BLaER1 treated with 17β-estradiol and CSF1 and Interleukin-3, amounts not matched to agents 10 nM and 100 nM (cell line): ENCODE measurements around the gene RARB.

Experiments
- H3K27ac ChIP-seq, 11 experiments: shearing (Covaris generic); formaldehyde crosslinking; 2 replicates each; pipeline ENCODE4 v1.8.1; 2022
- H3K27me3 ChIP-seq, 11 experiments: shearing (Covaris generic); formaldehyde crosslinking; 2 replicates each; pipeline ENCODE4 v1.8.1; 2022
- H3K36me3 ChIP-seq, 11 experiments: shearing (Covaris generic); formaldehyde crosslinking; 2 replicates each; pipeline ENCODE4 v1.8.1; 2022
- H3K4me1 ChIP-seq, 10 experiments: shearing (Covaris generic); formaldehyde crosslinking; 2 replicates each; pipeline ENCODE4 v1.8.1; 2022
- H3K4me2 ChIP-seq, 11 experiments: shearing (Covaris generic); formaldehyde crosslinking; 2 replicates each; pipeline ENCODE4 v1.8.1; 2022
- H3K4me3 ChIP-seq, 10 experiments: shearing (Covaris generic); formaldehyde crosslinking; 2 replicates each; pipeline ENCODE4 v1.8.1; 2022
- H3K9ac ChIP-seq, 11 experiments: shearing (Covaris generic); formaldehyde crosslinking; 2 replicates each; pipeline ENCODE4 v1.8.1; 2022
- H3K9me3 ChIP-seq, 11 experiments: shearing (Covaris generic); formaldehyde crosslinking; replicated peaks in 1 of 11; 2 replicates each; pipeline ENCODE4 v1.8.1; 2022
- H4K20me1 ChIP-seq, 11 experiments: shearing (Covaris generic); formaldehyde crosslinking; 2 replicates each; pipeline ENCODE4 v1.8.1; 2022
- Cebpa-rat ChIP-seq, 11 experiments: shearing (Covaris generic); IDR thresholded peaks; 2 replicates each; pipeline ENCODE4 v1.8.1; 2022

Gene RARB

GRCh38 chr3:25565807-25566206 lies 137.7 kb downstream of the RARB start:
- Histone ChIP-seq H3K9ac (no peak overlapping the region), H3K4me1 (peaks cover 11 to 26% (median 22%) of the 10 kb centered on the region in 10 experiments; a peak in 18 of 20 replicates), H3K27me3 (no peaks in the 10 kb centered on the region), H3K4me3 (no peak overlapping the region), H3K36me3 (no peaks in the 10 kb centered on the region), H3K27ac (no peak overlapping the region), H4K20me1 (no peaks in the 10 kb centered on the region), H3K4me2 (no peak overlapping the region), H3K9me3 (no peaks in the 10 kb centered on the region)
- TF ChIP-seq Cebpa-rat (IDR thresholded peaks at IDR 0.05) = no peak

DNA sequence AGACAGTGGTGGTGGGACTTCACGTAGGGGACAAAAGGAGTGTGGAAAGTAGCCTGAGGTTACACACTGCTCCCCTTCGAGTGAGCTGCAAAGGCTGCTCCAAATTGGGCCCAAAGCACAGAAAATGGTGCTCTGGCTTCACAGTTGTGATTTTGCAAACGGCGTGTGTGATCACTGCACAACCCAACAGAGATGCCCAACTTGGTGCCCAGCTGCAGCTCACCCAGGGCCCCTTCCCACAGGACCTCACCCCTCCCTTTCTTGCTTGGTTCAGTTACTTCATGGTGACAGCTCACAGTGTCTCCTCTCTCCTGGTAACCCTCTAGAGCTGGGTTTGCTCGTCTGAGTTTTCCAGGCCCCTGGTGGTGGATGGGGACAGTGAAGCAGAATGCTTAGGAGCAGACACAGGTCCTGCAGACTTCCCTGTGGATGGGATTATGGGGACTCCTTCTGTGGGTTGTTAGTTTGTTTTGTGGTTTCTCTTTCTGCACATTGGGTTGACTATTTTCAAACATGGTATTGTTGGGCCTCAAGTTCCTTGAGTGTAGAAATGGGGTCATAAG lies 138.4 kb downstream of the RARB start:
- Histone ChIP-seq H3K27me3 (no peaks in the 10 kb centered on the region), H3K9me3 (no peaks in the 10 kb centered on the region), H3K36me3 (no peaks in the 10 kb centered on the region), H3K27ac (no peak overlapping the region), H3K4me3 (no peak overlapping the region), H4K20me1 (no peaks in the 10 kb centered on the region), H3K4me1 (peaks cover 10 to 26% (median 22%) of the 10 kb centered on the region in 10 experiments; a peak in 18 of 20 replicates), H3K4me2 (no peak overlapping the region), H3K9ac (no peak overlapping the region)
- TF ChIP-seq Cebpa-rat (IDR thresholded peaks at IDR 0.05) = no peak

- Histone ChIP-seq H3K27ac (no peak overlapping the region), H3K4me3 (no peak overlapping the region), H4K20me1 (no peaks in the 10 kb centered on the region), H3K4me1 (peaks cover 5 to 26% (median 22%) of the 10 kb centered on the region in 10 experiments; a peak in 18 of 20 replicates), H3K36me3 (no peaks in the 10 kb centered on the region), H3K27me3 (no peaks in the 10 kb centered on the region), H3K9ac (no peak overlapping the region), H3K4me2 (no peak overlapping the region), H3K9me3 (no peaks in the 10 kb centered on the region)
- no peak for TF ChIP-seq Cebpa-rat (IDR thresholded peaks at IDR 0.05)
These were observed 139.3 kb downstream of the RARB start for GRCh38 chr3:25567388-25567787.

GRCh38 chr3:25567806-25568524 lies 139.9 kb downstream of the RARB start:
- H3K27me3 ChIP-seq = no peaks in the 10 kb centered on the region

GRCh38 chr3:25568525-25569078 lies 140.5 kb downstream of the RARB start:
- H3K4me1 ChIP-seq = peaks cover 5 to 36% (median 28%) of the 10 kb centered on the region in 10 experiments; a peak in 18 of 20 replicates
- H3K4me3 ChIP-seq = no peak overlapping the region
- H3K27me3 ChIP-seq = no peaks in the 10 kb centered on the region
- no peaks in the 10 kb centered on the region for H3K36me3 ChIP-seq
- no peak for TF ChIP-seq Cebpa-rat (IDR thresholded peaks at IDR 0.05)
- no peak overlapping the region for H3K27ac ChIP-seq
- H4K20me1 ChIP-seq = no peaks in the 10 kb centered on the region
- H3K4me2 ChIP-seq = peak overlapping the region; percentile 23 to 76 (median 53); a peak in 18 of 22 replicates
- H3K9ac ChIP-seq = no peak overlapping the region
- no peaks in the 10 kb centered on the region for H3K9me3 ChIP-seq

More at GRCh38 chr3:25567806-25568524, 139.9 kb downstream of the RARB start:
- peaks cover 5 to 29% (median 22%) of the 10 kb centered on the region in 10 experiments; a peak in 18 of 20 replicates for H3K4me1 ChIP-seq
- no peaks in the 10 kb centered on the region for H4K20me1 ChIP-seq
- H3K27ac ChIP-seq = no peak overlapping the region
- H3K4me2 ChIP-seq = peak overlapping the region in 9 of 11 experiments; percentile 30 to 76 (median 53); a peak in 12 of 22 replicates
- H3K9ac ChIP-seq = no peak overlapping the region
- no peaks in the 10 kb centered on the region for H3K9me3 ChIP-seq
- no peaks in the 10 kb centered on the region for H3K36me3 ChIP-seq
- TF ChIP-seq Cebpa-rat (IDR thresholded peaks at IDR 0.05) = no peak
- no peak overlapping the region for H3K4me3 ChIP-seq

GRCh38 chr3:25571285-25571684 lies 143.2 kb downstream of the RARB start:
- H3K4me1 ChIP-seq = peaks cover 5 to 39% (median 29%) of the 10 kb centered on the region in 10 experiments; a peak in 18 of 20 replicates
- H4K20me1 ChIP-seq = no peaks in the 10 kb centered on the region
- H3K9me3 ChIP-seq = no peaks in the 10 kb centered on the region
- H3K36me3 ChIP-seq = no peaks in the 10 kb centered on the region
- no peak overlapping the region for H3K9ac ChIP-seq
- no peaks in the 10 kb centered on the region for H3K27me3 ChIP-seq
- H3K27ac ChIP-seq = no peak overlapping the region
- no peak overlapping the region for H3K4me2 ChIP-seq
- no peak overlapping the region for H3K4me3 ChIP-seq
- no peak for TF ChIP-seq Cebpa-rat (IDR thresholded peaks at IDR 0.05)

GRCh38 chr3:25572336-25572735 lies 144.3 kb downstream of the RARB start:
- H3K27ac ChIP-seq = no peak overlapping the region
- peaks cover 5 to 39% (median 29%) of the 10 kb centered on the region in 10 experiments; a peak in 18 of 20 replicates for H3K4me1 ChIP-seq
- H3K9ac ChIP-seq = no peak overlapping the region
- no peaks in the 10 kb centered on the region for H4K20me1 ChIP-seq
- no peaks in the 10 kb centered on the region for H3K36me3 ChIP-seq
- no peak overlapping the region for H3K4me2 ChIP-seq
- TF ChIP-seq Cebpa-rat (IDR thresholded peaks at IDR 0.05) = no peak
- H3K27me3 ChIP-seq = no peaks in the 10 kb centered on the region
- no peaks in the 10 kb centered on the region for H3K9me3 ChIP-seq
- H3K4me3 ChIP-seq = no peak overlapping the region

- Histone ChIP-seq H3K9me3 (no peaks in the 10 kb centered on the region), H4K20me1 (no peaks in the 10 kb centered on the region), H3K4me3 (no peak overlapping the region), H3K4me1 (peaks cover 5 to 39% (median 29%) of the 10 kb centered on the region in 10 experiments; a peak in 18 of 20 replicates), H3K4me2 (peak overlapping the region in 4 of 11 experiments; percentile 4 to 17 (median 14); a peak in 1 of 22 replicates), H3K9ac (no peak overlapping the region), H3K27me3 (no peaks in the 10 kb centered on the region), H3K36me3 (no peaks in the 10 kb centered on the region), H3K27ac (no peak overlapping the region)
- no peak for TF ChIP-seq Cebpa-rat (IDR thresholded peaks at IDR 0.05)
These were observed 144.9 kb downstream of the RARB start for GRCh38 chr3:25572919-25573385.

DNA sequence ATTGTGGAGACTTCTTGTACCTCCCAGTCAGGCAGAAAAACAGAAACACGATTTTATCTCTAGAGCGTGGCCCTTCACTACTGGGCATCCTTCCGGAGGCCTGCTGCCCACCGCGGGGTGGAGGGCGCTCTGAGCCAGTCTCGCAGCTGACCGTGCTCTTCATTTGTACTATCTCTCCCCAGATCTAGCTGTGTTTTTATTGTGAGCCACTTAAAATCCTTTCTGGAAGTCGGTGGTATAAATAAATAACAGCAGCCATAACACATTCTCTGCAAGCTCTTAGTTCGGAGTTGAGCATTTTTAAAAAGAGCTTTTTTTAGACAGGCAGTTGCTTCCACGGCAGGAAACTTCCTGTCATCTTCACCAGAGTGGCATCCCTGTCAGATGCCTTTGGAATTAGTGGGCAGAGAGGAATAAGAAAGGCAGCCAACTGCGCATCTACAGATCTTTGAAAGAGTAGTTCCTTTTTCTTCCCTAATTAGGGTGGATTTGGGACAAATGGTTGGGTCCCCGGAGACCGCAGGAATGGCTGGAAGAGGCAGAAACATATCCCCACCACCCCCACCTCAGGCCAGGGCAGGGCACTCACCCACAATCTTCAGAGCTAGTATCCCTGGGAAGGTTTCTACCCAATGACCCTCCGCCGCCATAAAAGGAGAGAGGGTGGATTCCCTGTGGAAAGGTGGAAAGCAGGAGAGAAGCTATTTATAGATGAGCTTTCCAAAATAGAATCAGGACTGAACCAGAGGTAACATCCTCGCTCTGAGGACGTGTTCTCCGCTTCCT lies 145.5 kb downstream of the RARB start:
- Histone ChIP-seq H3K36me3 (no peaks in the 10 kb centered on the region), H3K4me1 (peaks cover 3 to 33% (median 24%) of the 10 kb centered on the region in 10 experiments; a peak in 18 of 20 replicates), H3K9me3 (no peaks in the 10 kb centered on the region), H4K20me1 (no peaks in the 10 kb centered on the region), H3K4me3 (no peak overlapping the region), H3K27me3 (no peaks in the 10 kb centered on the region), H3K27ac (no peak overlapping the region), H3K9ac (no peak overlapping the region), H3K4me2 (peak overlapping the region in 4 of 11 experiments; percentile 4 to 17 (median 14); a peak in 1 of 22 replicates)
- no peak for TF ChIP-seq Cebpa-rat (IDR thresholded peaks at IDR 0.05)
